IPS-18c (cell line): Measurements from ENCODE around the gene RARS1.

ENCODE experiments used
- H3K4me3 ChIP-seq: 2 replicates; pipeline ENCODE4 v1.7.0; 2013; ENCODE audit warnings: low read depth, mild to moderate bottlenecking, low read length, moderate library complexity; ENCODE audit not compliant: insufficient read depth
- H3K9me3 ChIP-seq: one replicate; pipeline ENCODE4 v1.6.1; 2013; ENCODE audit warnings: mild to moderate bottlenecking, low read length, moderate library complexity; ENCODE audit not compliant: control insufficient read depth, insufficient read depth

Gene RARS1

DNA sequence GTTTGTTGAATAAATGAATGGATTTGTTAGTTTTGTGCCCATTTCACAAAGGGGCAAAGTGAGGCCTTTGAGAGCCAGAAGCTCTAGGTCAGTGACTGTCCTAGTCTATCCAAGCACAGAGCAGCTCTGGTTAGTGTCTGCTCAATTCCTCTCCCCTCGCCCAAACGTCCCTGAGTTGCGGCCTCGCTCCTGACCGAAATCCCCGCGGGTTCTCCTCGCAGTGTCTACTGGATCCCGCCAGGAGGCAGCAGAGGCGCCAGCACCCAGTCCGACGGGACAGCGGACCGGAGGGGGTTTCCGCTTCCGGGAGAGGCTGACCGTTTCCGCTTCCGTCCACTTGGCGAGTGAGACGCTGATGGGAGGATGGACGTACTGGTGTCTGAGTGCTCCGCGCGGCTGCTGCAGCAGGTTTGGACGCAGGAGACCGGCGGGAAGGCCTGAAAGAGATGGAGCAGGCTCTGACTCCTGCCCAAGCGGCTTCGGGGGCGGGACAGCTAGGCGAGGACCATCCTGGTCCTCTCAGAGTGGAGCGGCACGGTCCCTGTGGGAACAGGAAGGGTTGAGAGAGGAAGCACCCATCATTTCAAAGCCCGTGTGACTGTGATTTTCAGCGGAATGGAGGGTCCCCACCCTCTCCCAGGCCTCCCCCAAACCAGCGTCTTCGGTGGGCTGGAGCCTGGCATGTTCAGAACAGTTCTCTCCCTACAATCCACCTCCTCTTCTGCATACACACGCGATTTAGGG, at the start of gene RARS1:
Gene RARS1 (plus strand): TSS at position 336 of the 744 bp plus-strand sequence. CDS start 28 bp downstream, at position 364.
- no peaks in the 10 kb centered on the region for H3K9me3 ChIP-seq
- peak within 1 kb of the TSS; percentile 99 for H3K4me3 ChIP-seq

DNA sequence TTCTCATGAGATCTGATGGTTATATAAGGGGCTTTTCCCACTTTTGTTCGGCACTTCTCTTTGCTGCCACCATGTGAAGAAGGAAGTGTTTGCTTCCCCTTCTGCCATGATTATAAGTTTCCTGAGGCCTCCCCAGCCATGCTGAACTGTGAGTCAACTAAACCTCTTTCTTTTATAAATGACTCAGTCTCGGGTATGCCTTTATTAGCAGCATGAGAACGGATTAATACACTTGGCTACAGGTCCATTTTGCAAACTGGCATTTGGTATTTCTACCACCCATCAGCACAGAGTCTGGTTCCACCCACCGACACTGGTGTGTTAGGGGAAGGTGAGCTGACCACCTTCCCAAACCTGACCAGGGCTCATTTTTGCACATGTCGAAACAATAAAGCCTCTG, 47.9 kb upstream of the RARS1 start:
- no peaks in the 10 kb centered on the region for H3K9me3 ChIP-seq
- H3K4me3 ChIP-seq: no peak overlapping the region

DNA sequence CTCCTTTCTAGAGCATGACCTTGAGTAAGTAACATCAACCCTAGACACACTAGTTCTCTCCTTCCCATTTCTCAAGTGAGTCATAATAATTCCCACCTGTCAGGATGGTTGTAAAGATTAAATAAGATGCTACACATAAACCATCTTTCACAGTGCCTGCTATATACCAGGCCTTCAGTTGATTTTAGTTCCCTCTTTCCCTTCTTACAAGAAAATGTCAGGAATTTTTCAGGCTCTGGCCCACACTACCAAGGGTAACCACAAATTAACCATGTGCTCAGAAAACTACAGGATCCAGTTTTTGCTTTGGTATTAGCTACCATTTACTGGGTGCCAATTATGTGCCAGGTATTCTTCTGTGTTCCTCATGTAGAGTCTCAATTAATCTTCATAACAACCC, 42.7 kb upstream of the RARS1 start:
- no peaks in the 10 kb centered on the region for H3K9me3 ChIP-seq
- H3K4me3 ChIP-seq: no peak overlapping the region

DNA sequence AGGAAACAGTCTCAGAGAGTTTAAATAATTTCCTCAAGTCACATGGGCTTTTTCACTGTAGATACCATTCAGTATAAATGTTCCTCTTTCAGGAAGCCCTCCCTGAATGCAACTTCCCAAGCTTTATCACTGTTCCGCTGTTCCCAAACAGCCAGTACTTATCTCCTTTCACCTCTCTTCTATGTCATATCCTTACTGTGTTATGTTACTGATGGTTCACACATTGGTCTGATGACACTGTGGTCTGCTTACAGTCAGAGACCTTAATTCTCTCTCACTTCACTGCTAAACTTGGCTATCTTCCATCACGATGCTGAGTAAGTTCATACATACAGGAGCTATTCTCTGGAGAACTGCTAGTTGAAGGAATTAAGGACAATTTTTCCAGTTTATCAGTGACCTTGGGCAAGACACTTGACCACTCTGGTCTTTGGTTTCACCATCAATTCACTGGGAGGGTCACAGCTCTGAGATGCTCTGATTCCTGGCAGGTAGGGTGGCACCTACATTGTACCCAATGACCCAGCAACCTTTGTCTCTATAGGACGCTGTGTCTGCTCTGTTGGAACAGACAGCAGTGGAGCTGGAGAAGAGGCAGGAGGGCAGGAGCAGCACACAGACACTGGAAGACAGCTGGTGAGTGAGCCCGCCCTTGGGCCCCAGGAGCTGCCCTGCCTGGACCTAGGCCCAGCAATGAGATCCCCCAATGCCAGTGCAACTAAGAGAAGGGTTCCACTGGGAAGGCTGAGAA, 42.1 kb upstream of the RARS1 start:
- Histone ChIP-seq H3K4me3 (no peak overlapping the region), H3K9me3 (no peaks in the 10 kb centered on the region)

DNA sequence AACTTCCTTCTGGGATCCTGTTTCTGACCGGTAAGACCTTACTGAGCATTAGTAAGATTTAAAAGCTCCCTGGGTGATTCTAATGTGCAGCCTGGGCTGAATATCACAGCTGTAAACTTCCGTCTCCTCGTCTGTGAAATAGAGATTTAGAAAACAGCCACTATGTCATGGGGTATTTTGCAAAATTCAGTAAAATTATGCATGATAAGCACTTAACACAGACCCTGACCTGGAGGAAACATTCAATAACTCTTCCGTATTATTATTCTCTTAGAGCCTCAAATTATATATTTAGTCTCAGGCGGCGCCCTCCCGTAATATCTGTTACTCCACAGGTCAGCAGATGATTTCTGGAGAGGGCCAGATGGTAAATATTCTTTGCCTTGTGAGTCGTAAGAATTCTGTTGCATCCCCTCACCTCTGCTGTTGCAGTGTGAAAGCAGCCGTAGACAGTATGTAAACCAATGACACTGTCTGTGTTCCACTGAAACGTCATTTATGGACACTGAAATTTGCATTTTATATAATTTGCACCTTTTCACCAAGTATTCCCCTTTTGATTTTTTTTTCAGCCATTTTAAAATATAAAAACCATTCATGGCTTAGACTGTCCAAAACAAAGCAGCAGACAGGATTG, 39.2 kb upstream of the RARS1 start:
- peaks cover 2% of the 10 kb centered on the region for H3K9me3 ChIP-seq
- no peak overlapping the region for H3K4me3 ChIP-seq

DNA sequence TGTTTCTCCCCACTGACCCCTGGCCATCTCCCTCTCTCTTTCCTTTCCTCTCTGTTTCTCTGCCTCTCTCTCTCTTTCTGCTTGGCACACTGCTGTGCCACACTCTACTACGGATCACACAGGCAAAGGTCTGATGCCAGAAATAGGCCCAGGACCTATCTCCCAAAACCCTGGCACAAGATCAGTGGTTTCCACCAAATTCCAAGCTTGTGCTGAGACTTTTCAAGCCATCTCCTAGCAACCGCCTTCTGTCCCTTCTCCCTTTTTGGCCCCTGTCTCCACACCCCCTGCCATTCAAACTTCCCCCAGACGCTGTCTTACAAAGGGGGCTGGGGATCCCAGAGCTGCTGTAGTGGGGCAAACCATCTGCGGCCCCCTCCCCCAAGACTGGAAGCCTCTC, 38.5 kb upstream of the RARS1 start:
- H3K9me3 ChIP-seq: peaks cover 2% of the 10 kb centered on the region
- H3K4me3 ChIP-seq: no peak overlapping the region

DNA sequence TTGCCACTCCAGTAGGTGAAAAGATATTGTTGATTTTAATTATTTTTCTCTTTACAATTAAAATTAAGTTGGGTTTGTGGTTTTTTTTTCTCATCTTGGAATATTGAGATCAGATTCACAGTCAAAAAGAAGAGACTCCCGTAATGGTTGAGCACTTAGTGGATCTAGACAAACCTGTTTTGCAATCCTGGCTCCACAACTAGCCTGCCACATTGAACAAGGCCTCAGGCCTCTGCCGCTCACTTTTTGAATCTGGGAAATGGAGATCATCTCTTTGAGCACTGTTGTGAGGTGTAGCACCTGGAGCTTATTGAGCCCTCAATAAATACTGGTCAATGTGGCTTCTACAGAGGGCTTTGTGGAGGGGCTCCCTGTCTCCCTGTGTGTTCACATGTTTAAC, 37.1 kb upstream of the RARS1 start:
- peaks cover 2% of the 10 kb centered on the region for H3K9me3 ChIP-seq

DNA sequence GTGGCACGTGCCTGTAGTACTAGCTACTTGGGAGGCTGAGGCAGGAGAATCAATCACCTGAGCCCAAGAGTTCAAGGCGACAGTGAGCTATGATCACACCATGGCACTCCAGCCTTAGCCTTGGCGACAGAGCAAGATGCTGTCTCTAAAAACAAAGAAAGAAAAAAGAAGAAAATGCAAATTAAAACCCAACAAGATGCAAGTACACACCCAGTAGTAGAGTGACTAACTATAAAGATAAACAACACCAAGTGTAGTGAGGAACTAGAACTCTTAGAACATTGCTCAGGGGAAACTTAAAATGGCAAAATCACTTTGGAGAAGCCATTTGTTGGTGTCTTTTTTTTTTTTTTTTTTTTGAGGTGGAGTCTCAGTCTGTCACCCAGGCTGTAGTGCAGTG, 34.7 kb upstream of the RARS1 start:
- Histone ChIP-seq H3K9me3 (peaks cover 2% of the 10 kb centered on the region), H3K4me3 (no peak overlapping the region)

More for the DNA sequence above, 37.1 kb upstream of the RARS1 start:
- no peak overlapping the region for H3K4me3 ChIP-seq

DNA sequence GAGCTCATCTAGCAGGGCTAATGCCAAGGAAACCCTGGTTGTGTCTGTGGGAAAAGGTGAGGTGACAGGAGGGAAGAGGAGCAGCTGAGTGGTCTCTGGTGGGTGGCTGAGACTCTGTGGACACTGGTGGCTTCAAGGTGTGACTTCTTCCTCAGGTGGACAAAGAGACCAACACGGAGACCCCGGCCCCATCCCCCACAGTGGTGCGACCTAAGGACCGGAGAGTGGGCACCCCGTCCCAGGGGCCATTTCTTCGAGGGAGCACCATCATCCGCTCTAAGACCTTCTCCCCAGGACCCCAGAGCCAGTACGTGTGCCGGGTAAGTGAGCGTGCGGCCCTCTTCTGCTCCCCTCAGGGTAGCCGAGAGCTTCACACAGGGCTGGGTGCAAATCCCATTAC, 31.1 kb upstream of the RARS1 start:
- H3K4me3 ChIP-seq: no peak overlapping the region
- H3K9me3 ChIP-seq: peaks cover 2% of the 10 kb centered on the region

DNA sequence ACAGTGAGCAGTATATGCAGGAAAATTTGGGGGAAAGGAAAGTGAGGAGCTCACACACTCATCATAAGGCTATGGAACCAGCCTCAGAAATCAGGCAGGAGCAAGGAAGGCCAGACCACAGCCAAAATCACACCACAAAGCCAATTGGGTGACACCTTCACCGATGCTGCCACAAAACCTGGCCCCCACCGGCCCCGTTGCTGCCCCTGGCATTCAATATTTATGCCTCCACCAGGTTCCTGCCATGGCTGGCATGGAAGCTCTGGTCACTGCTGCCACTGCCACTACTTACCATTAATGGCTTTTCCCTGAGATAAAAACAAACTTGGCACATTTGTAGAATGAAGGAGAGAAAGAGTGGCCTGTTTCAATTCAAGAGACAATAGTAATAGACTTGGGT, 28.7 kb upstream of the RARS1 start:
- H3K4me3 ChIP-seq: no peak overlapping the region
- H3K9me3 ChIP-seq: no peaks in the 10 kb centered on the region

DNA sequence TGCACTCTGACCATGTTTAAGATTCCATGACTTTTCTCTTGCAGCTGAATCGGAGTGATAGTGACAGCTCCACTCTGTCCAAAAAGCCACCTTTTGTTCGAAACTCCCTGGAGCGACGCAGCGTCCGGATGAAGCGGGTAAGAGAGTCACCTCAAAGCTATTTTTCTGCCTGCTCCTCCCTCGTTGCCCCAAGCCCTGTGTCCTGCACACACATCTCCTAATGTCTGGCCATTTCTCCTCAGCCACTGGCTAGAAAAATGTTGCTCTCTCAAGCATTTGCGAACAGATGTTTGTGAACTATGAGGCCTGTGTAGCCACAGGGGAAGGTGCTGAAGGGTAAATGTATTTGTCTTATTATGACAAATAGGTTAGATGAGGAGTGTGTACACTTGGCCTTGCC, 25.7 kb upstream of the RARS1 start:
- Histone ChIP-seq H3K9me3 (no peaks in the 10 kb centered on the region), H3K4me3 (no peak overlapping the region)

DNA sequence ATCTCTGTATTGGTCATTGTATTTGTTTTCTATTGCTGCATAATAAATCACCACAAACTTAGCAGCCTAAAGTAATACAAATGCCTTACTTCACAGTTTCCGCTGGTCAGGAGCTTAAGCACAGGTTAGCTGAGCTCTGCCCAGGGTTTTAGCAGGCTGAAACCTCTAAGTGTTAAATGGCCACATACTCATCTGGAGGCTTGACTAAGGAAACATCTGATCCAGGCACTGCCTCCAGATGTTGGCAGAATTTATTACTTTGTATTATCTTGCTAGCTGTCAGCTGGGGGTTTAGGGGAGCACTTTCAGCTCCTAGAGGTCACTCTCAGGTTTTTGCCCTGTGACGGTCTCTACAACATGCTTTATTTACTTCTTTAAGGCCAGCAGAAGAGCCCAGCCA, 23.2 kb upstream of the RARS1 start:
- no peaks in the 10 kb centered on the region for H3K9me3 ChIP-seq
- H3K4me3 ChIP-seq: no peak overlapping the region

DNA sequence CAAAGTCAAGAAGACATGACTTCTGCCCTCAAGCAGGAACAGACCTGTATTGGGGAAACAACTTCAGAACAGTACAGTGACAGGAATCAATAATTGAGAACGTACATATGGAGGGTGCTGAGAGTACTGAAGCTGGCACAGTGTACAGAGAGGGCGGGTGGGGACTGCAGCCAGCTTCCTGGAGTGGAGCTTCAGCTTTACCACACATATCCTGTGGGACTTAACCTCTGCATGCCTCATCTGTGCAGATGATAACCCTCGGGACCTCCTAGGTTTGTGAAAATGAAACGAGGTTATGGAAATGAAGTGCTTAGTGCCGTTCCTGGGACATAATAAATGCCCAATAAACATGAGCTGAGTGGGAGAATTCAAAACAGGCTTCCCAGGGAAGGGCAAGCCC, 22.1 kb upstream of the RARS1 start:
- H3K9me3 ChIP-seq: no peaks in the 10 kb centered on the region
- H3K4me3 ChIP-seq: no peak overlapping the region

DNA sequence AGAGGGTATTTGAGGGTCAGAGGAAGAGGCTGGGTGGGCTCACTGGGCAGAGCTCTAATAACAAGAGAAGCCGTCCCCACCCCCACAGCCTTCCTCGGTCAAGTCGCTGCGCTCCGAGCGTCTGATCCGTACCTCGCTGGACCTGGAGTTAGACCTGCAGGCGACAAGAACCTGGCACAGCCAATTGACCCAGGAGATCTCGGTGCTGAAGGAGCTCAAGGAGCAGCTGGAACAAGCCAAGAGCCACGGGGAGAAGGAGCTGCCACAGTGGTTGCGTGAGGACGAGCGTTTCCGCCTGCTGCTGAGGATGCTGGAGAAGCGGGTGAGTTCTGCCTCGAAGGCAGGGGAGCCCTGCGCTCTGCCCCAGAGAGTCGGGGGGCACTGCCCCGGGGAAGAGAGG, 21.6 kb upstream of the RARS1 start:
- H3K4me3 ChIP-seq: no peak overlapping the region
- no peaks in the 10 kb centered on the region for H3K9me3 ChIP-seq

DNA sequence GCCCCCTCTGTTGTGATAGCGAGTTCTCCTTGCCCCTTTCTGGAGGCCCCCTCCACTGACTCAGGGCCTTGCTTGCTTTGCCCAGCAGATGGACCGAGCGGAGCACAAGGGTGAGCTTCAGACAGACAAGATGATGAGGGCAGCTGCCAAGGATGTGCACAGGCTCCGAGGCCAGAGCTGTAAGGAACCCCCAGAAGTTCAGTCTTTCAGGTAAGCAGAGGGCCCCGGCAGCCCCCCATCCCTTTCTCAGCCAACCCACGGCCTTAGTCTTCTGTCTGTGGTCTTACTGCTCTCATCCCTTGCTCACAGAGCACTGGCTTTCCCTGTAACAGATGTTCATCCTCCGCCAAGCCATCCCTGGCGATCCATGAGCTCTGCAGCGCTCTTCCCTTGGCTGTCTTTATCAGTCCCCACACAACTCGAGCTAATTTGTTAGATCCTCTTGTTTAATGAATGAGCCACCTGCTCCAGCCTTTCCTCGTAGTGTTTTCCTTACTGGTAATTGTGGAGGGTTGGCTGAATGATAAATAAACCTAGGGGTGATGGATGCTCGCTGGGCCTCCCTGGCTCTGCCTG, 18.4 kb upstream of the RARS1 start:
- H3K9me3 ChIP-seq: no peaks in the 10 kb centered on the region
- no peak overlapping the region for H3K4me3 ChIP-seq

DNA sequence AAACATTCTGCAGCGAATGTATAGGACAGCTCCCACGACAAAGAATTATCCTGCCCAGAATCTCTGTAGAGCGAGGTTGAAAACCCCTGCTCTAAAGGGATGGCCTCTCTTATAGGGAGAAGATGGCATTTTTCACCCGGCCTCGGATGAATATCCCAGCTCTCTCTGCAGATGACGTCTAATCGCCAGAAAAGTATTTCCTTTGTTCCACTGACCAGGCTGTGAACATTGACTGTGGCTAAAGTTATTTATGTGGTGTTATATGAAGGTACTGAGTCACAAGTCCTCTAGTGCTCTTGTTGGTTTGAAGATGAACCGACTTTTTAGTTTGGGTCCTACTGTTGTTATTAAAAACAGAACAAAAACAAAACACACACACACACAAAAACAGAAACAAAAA, 17.4 kb upstream of the RARS1 start:
- no peaks in the 10 kb centered on the region for H3K9me3 ChIP-seq
- H3K4me3 ChIP-seq: no peak overlapping the region

DNA sequence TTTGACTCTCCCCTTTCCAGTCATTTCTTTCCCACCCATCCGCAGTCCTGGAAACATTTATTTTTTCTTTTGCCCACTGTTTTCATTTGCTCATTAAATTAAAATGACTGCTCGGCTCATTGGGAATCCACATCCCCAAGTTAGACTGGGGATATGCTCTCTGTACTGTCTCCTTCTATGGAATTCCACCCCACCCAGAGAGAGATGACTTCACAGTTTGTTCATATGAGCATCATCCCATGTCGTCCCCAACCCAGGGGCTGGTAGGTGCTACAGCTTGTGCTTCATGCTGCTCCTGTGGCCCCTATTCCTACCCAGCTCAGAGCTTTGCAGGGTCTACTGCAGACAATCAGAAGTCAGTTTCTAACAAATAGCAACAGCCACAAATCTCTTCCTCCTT, 16.5 kb upstream of the RARS1 start:
- H3K9me3 ChIP-seq: no peaks in the 10 kb centered on the region
- no peak overlapping the region for H3K4me3 ChIP-seq

DNA sequence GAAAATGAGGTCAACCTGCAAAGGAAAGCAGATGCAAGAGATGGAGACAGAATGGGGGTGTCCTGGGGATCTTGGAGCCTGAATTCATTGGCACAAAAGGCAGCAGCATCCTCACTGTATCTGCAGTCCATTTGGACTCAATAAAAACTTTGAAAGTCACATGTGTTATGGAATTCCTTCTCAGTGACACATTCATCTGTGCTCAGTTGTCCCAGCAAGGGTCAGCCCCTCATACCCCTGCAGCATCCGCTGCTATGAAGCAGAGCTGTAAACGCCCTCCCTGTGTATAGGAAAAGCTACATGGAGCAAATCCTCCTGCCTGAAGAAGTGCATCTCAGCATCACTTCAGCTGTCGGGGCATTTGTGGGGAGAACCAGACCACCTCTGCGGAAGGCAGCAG, 14.5 kb upstream of the RARS1 start:
- H3K9me3 ChIP-seq: no peaks in the 10 kb centered on the region
- no peak overlapping the region for H3K4me3 ChIP-seq
